WTC11 (cell line): ENCODE measurements around the gene ZC2HC1B. TPM values are rescaled to one million over a fixed set of nuclear protein-coding genes. Genes with fewer than 3 reads are reported as not detected.

Experiments used
- ATAC-seq: fragments of 200-7000 bp; cut with Tn5 transposase; 2 replicates; pipeline ENCODE4 v1.10.0; 2021; ENCODE audit warnings: mild to moderate bottlenecking, moderate library complexity
- CTCF ChIA-PET: fragments of 300-600 bp; sonication (Branson Sonifier 250); formaldehyde crosslinking; loops from one replicate; lab custom pipeline; 2021; ENCODE audit warnings: antibody characterized with exemption; lab: Charles Lee
- POLR2A ChIA-PET: fragments of 350-600 bp; sonication (Branson Sonifier 250); formaldehyde crosslinking; loops from one replicate; lab custom pipeline; 2021; ENCODE audit warnings: antibody characterized with exemption; lab: Charles Lee
- DNase-seq: peaks from one replicate; pipeline ENCODE4 v3.0.0; 2021; ENCODE audit warnings: low spot score
- H3K27ac Mint-ChIP-seq: 2 replicates; pipeline ENCODE4 v1.8.0; 2021; ENCODE audit warnings: mixed read lengths
- H3K27me3 Mint-ChIP-seq: 2 replicates; pipeline ENCODE4 v1.8.0; 2021; ENCODE audit warnings: low read depth, mild to moderate bottlenecking, moderate library complexity, mixed read lengths
- H3K36me3 Mint-ChIP-seq: 2 replicates; pipeline ENCODE4 v1.8.0; 2021; ENCODE audit warnings: mixed read lengths
- H3K4me1 Mint-ChIP-seq: 2 replicates; pipeline ENCODE4 v1.8.0; 2022; ENCODE audit warnings: mixed read lengths
- H3K4me3 Mint-ChIP-seq: 2 replicates; pipeline ENCODE4 v1.8.0; 2021; ENCODE audit warnings: mild to moderate bottlenecking, moderate library complexity, mixed read lengths
- H3K9me3 Mint-ChIP-seq: 2 replicates; pipeline ENCODE4 v1.8.0; 2021; ENCODE audit warnings: mixed read lengths
- IRF2 ChIP-seq: sonication (generic); formaldehyde crosslinking; IDR thresholded peaks from 2 replicates; pipeline ENCODE4 v1.8.0; 2022; ENCODE audit warnings: low read depth, missing genetic modification reagents, borderline replicate concordance
- JUN ChIP-seq: sonication (generic); formaldehyde crosslinking; IDR thresholded peaks from 2 replicates; pipeline ENCODE4 v1.8.0; 2023; ENCODE audit warnings: mild to moderate bottlenecking, missing genetic modification reagents
- MXD4 ChIP-seq: fragments of 250-450 bp; sonication (Bioruptor Pico); IDR thresholded peaks from 2 replicates; pipeline ENCODE4 v1.8.0; 2021; ENCODE audit warnings: mild to moderate bottlenecking, moderate library complexity, borderline replicate concordance
- OVOL2 ChIP-seq: fragments of 250-450 bp; sonication (Bioruptor Pico); IDR thresholded peaks from 2 replicates; pipeline ENCODE4 v1.9.0; 2021; ENCODE audit warnings: mild to moderate bottlenecking, borderline replicate concordance
- RORB ChIP-seq: fragments of 250-450 bp; sonication (Bioruptor Pico); IDR thresholded peaks from 2 replicates; pipeline ENCODE4 v1.9.0; 2021; ENCODE audit warnings: mild to moderate bottlenecking
- SMAD4 ChIP-seq: sonication (generic); formaldehyde crosslinking; IDR thresholded peaks from 2 replicates; pipeline ENCODE4 v1.8.0; 2022; ENCODE audit warnings: mild to moderate bottlenecking, missing genetic modification reagents
- SOX15 ChIP-seq: fragments of 250-450 bp; sonication (Bioruptor Pico); IDR thresholded peaks from 2 replicates; pipeline ENCODE4 v1.9.0; 2021; ENCODE audit warnings: mild to moderate bottlenecking
- ZNF416 ChIP-seq: fragments of 250-450 bp; sonication (Bioruptor Pico); IDR thresholded peaks from 2 replicates; pipeline ENCODE4 v1.9.0; 2021; ENCODE audit warnings: mild to moderate bottlenecking, inconsistent platforms
- ZNF423 ChIP-seq: fragments of 250-450 bp; sonication (Bioruptor Pico); IDR thresholded peaks from 2 replicates; pipeline ENCODE4 v2.1.2; 2022; ENCODE audit warnings: mild to moderate bottlenecking, moderate library complexity
- total RNA-seq: library from RNA; stranded (reverse); gene quantifications from 3 replicates; pipeline ENCODE4 v1.2.3, GENCODE V29; 2021
- TF ChIP-seq, protein P1 (sequence below): sonication (generic); formaldehyde crosslinking; IDR thresholded peaks from 2 replicates; pipeline ENCODE4 v1.8.1; 2023; ENCODE audit warnings: mild to moderate bottlenecking, missing genetic modification reagents, moderate library complexity
- TF ChIP-seq, protein P2 (sequence below): sonication (generic); formaldehyde crosslinking; IDR thresholded peaks from 2 replicates; pipeline ENCODE4 v1.8.1; 2022; ENCODE audit warnings: low read depth, mild to moderate bottlenecking, moderate library complexity, missing genetic modification reagents, borderline replicate concordance
- TF ChIP-seq, protein P3 (sequence below): fragments of 250-450 bp; sonication (Bioruptor Pico); IDR thresholded peaks from 2 replicates; pipeline ENCODE4 v1.9.0; 2021; ENCODE audit warnings: mild to moderate bottlenecking, borderline replicate concordance
- TF ChIP-seq, protein P4 (sequence below): sonication (generic); formaldehyde crosslinking; IDR thresholded peaks from 2 replicates; pipeline ENCODE4 v1.8.1; 2023; ENCODE audit warnings: mild to moderate bottlenecking, missing genetic modification reagents, moderate library complexity
- TF ChIP-seq, protein P5 (sequence below): sonication (generic); formaldehyde crosslinking; IDR thresholded peaks from 2 replicates; pipeline ENCODE4 v1.8.1; 2023; ENCODE audit warnings: mild to moderate bottlenecking, missing genetic modification reagents
- TF ChIP-seq, protein P6 (sequence below): sonication (generic); formaldehyde crosslinking; IDR thresholded peaks from 2 replicates; pipeline ENCODE4 v1.8.0; 2022; ENCODE audit warnings: mild to moderate bottlenecking, missing genetic modification reagents
- TF ChIP-seq, protein P7 (sequence below): sonication (generic); formaldehyde crosslinking; IDR thresholded peaks from 2 replicates; pipeline ENCODE4 v1.8.0; 2023; ENCODE audit warnings: missing genetic modification reagents
- TF ChIP-seq, protein P8 (sequence below): fragments of 250-450 bp; sonication (Bioruptor Pico); IDR thresholded peaks from 2 replicates; pipeline ENCODE4 v1.9.0; 2021; ENCODE audit warnings: mild to moderate bottlenecking

The ZC2HC1B gene
- total RNA-seq, 1 experiment from 2014 or later: not detected

DNA sequence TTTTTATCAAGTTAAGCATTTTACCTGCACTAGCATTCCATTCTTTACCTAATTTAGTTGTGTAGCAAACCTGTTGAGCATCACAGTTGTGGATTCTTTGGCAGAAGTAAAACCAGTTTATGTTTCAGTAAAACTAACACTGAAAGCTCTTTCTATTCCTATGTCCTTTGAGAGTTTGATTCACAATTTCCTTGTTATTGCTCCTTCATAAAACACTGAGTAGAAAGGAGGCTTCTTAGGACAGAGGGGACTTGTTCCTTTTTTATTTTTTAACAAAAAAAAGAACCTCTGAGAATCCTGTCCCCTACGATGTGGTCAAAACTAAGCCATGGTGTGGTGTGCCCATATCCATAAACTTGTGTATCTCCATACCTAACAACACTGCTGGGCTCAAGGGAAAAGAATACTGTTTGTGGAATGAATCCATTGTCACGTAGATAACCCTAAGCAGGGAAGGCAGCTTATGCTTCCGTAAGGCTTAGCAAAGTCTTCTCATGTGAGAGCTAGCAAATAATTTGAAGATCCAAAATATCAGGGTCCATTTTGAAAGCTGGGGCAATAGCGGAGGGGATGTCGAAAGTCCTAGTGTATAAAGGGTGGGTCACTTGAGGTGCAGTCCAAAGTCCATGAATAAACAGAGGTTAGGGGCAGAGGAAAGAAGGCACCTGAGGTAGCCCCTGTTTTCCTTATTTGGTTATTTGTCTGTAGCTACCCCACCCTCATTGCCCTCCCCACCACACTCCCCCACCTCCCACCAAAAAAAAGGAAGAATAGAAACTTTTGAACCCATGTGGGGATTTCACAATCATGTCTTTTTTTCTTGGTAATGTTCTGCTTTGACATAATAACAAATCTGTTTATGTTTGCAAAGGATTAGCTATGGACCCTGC lies 72.7 kb downstream of the ZC2HC1B start:
- TF ChIP-seq IRF2 (no peak), ZNF416 (CRISPR knock-in tag) (no peak), ZNF423 (CRISPR knock-in tag) (no peak), MXD4 (CRISPR knock-in tag) (no peak), JUN (CRISPR knock-in tag) (no peak), SMAD4 (CRISPR knock-in tag) (no peak), SOX15 (CRISPR knock-in tag) (no peak), OVOL2 (CRISPR knock-in tag) (no peak), RORB (CRISPR knock-in tag) (no peak)
- TF ChIP-seq, protein P1, sequence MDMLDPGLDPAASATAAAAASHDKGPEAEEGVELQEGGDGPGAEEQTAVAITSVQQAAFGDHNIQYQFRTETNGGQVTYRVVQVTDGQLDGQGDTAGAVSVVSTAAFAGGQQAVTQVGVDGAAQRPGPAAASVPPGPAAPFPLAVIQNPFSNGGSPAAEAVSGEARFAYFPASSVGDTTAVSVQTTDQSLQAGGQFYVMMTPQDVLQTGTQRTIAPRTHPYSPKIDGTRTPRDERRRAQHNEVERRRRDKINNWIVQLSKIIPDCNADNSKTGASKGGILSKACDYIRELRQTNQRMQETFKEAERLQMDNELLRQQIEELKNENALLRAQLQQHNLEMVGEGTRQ: no peak
- TF ChIP-seq, protein P2, sequence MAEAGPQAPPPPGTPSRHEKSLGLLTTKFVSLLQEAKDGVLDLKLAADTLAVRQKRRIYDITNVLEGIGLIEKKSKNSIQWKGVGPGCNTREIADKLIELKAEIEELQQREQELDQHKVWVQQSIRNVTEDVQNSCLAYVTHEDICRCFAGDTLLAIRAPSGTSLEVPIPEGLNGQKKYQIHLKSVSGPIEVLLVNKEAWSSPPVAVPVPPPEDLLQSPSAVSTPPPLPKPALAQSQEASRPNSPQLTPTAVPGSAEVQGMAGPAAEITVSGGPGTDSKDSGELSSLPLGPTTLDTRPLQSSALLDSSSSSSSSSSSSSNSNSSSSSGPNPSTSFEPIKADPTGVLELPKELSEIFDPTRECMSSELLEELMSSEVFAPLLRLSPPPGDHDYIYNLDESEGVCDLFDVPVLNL (CRISPR knock-in tag): no peak
- TF ChIP-seq, protein P3, sequence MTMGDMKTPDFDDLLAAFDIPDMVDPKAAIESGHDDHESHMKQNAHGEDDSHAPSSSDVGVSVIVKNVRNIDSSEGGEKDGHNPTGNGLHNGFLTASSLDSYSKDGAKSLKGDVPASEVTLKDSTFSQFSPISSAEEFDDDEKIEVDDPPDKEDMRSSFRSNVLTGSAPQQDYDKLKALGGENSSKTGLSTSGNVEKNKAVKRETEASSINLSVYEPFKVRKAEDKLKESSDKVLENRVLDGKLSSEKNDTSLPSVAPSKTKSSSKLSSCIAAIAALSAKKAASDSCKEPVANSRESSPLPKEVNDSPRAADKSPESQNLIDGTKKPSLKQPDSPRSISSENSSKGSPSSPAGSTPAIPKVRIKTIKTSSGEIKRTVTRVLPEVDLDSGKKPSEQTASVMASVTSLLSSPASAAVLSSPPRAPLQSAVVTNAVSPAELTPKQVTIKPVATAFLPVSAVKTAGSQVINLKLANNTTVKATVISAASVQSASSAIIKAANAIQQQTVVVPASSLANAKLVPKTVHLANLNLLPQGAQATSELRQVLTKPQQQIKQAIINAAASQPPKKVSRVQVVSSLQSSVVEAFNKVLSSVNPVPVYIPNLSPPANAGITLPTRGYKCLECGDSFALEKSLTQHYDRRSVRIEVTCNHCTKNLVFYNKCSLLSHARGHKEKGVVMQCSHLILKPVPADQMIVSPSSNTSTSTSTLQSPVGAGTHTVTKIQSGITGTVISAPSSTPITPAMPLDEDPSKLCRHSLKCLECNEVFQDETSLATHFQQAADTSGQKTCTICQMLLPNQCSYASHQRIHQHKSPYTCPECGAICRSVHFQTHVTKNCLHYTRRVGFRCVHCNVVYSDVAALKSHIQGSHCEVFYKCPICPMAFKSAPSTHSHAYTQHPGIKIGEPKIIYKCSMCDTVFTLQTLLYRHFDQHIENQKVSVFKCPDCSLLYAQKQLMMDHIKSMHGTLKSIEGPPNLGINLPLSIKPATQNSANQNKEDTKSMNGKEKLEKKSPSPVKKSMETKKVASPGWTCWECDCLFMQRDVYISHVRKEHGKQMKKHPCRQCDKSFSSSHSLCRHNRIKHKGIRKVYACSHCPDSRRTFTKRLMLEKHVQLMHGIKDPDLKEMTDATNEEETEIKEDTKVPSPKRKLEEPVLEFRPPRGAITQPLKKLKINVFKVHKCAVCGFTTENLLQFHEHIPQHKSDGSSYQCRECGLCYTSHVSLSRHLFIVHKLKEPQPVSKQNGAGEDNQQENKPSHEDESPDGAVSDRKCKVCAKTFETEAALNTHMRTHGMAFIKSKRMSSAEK (CRISPR knock-in tag): no peak
- TF ChIP-seq, protein P4, sequence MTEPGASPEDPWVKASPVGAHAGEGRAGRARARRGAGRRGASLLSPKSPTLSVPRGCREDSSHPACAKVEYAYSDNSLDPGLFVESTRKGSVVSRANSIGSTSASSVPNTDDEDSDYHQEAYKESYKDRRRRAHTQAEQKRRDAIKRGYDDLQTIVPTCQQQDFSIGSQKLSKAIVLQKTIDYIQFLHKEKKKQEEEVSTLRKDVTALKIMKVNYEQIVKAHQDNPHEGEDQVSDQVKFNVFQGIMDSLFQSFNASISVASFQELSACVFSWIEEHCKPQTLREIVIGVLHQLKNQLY (CRISPR knock-in tag): no peak
- TF ChIP-seq, protein P5, sequence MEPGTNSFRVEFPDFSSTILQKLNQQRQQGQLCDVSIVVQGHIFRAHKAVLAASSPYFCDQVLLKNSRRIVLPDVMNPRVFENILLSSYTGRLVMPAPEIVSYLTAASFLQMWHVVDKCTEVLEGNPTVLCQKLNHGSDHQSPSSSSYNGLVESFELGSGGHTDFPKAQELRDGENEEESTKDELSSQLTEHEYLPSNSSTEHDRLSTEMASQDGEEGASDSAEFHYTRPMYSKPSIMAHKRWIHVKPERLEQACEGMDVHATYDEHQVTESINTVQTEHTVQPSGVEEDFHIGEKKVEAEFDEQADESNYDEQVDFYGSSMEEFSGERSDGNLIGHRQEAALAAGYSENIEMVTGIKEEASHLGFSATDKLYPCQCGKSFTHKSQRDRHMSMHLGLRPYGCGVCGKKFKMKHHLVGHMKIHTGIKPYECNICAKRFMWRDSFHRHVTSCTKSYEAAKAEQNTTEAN (CRISPR knock-in tag): no peak
- TF ChIP-seq, protein P6, sequence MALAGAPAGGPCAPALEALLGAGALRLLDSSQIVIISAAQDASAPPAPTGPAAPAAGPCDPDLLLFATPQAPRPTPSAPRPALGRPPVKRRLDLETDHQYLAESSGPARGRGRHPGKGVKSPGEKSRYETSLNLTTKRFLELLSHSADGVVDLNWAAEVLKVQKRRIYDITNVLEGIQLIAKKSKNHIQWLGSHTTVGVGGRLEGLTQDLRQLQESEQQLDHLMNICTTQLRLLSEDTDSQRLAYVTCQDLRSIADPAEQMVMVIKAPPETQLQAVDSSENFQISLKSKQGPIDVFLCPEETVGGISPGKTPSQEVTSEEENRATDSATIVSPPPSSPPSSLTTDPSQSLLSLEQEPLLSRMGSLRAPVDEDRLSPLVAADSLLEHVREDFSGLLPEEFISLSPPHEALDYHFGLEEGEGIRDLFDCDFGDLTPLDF: no peak
- TF ChIP-seq, protein P7, sequence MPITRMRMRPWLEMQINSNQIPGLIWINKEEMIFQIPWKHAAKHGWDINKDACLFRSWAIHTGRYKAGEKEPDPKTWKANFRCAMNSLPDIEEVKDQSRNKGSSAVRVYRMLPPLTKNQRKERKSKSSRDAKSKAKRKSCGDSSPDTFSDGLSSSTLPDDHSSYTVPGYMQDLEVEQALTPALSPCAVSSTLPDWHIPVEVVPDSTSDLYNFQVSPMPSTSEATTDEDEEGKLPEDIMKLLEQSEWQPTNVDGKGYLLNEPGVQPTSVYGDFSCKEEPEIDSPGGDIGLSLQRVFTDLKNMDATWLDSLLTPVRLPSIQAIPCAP: no peak
- TF ChIP-seq, protein P8, sequence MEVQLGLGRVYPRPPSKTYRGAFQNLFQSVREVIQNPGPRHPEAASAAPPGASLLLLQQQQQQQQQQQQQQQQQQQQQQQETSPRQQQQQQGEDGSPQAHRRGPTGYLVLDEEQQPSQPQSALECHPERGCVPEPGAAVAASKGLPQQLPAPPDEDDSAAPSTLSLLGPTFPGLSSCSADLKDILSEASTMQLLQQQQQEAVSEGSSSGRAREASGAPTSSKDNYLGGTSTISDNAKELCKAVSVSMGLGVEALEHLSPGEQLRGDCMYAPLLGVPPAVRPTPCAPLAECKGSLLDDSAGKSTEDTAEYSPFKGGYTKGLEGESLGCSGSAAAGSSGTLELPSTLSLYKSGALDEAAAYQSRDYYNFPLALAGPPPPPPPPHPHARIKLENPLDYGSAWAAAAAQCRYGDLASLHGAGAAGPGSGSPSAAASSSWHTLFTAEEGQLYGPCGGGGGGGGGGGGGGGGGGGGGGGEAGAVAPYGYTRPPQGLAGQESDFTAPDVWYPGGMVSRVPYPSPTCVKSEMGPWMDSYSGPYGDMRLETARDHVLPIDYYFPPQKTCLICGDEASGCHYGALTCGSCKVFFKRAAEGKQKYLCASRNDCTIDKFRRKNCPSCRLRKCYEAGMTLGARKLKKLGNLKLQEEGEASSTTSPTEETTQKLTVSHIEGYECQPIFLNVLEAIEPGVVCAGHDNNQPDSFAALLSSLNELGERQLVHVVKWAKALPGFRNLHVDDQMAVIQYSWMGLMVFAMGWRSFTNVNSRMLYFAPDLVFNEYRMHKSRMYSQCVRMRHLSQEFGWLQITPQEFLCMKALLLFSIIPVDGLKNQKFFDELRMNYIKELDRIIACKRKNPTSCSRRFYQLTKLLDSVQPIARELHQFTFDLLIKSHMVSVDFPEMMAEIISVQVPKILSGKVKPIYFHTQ: no peak
- peaks cover 29% of the 10 kb centered on the region for H3K27me3 Mint-ChIP-seq
- H3K9me3 Mint-ChIP-seq: peaks cover 15% of the 10 kb centered on the region
- H3K4me3 Mint-ChIP-seq: no peak overlapping the region
- ChIA-PET CTCF (interaction anchor here (0.6 to 4.5 kb wide), 7 partner anchors 13 to 361 kb away, joined by 3 to 45 read pairs (median 3); no protein-coding TSS in a partner anchor), POLR2A (interaction anchor here (0.6 kb wide), 1 partner anchor 12 kb away, joined by 4 read pairs; no protein-coding TSS in a partner anchor)
- ATAC-seq (peak; percentile 50), DNase-seq (no peak)
- H3K36me3 Mint-ChIP-seq: peaks cover 11% of the 10 kb centered on the region
- no peak overlapping the region for H3K27ac Mint-ChIP-seq
- peaks cover 50% of the 10 kb centered on the region for H3K4me1 Mint-ChIP-seq
